Neural progenitor cell (in vitro differentiated cells): ENCODE measurements around the gene TMEM121. TPM values are rescaled to one million over a fixed set of nuclear protein-coding genes. Genes with fewer than 3 reads are reported as not detected.
"Not testable (repeated sequence)": the region's sequence is repeated elsewhere in the genome, so short reads cannot be mapped to it uniquely, and the experiment has no call there.

ENCODE experiments used
- DNase-seq: peaks from one replicate; pipeline ENCODE4 v3.0.0-alpha.2; 2016; ENCODE audit warnings: low spot score
- H2AFZ ChIP-seq: fragments of 200-600 bp; sonication (generic); replicated peaks from 2 replicates; pipeline ENCODE4 v1.6.1; 2016; ENCODE audit warnings: antibody characterized with exemption
- H3F3A ChIP-seq: fragments of 200-600 bp; sonication (generic); 2 replicates; pipeline ENCODE4 v1.6.1; 2016; ENCODE audit warnings: antibody characterized with exemption, low read depth
- H3K27ac ChIP-seq: fragments of 200-600 bp; sonication (generic); 2 replicates; pipeline ENCODE4 v1.5.1; 2016; ENCODE audit warnings: mild to moderate bottlenecking
- H3K27me3 ChIP-seq: fragments of 200-600 bp; sonication (generic); 2 replicates; pipeline ENCODE4 v1.6.1; 2016; ENCODE audit warnings: mild to moderate bottlenecking, moderate library complexity
- H3K36me3 ChIP-seq: fragments of 200-600 bp; sonication (generic); 2 replicates; pipeline ENCODE4 v1.5.1; 2016
- H3K4me1 ChIP-seq: fragments of 200-600 bp; sonication (generic); 2 replicates; pipeline ENCODE4 v1.6.1; 2016; ENCODE audit warnings: mixed run types
- H3K4me2 ChIP-seq: fragments of 200-600 bp; sonication (generic); 2 replicates; pipeline ENCODE4 v1.6.1; 2016
- H3K4me3 ChIP-seq: fragments of 200-600 bp; sonication (generic); 2 replicates; pipeline ENCODE4 v1.5.1; 2016
- H3K79me2 ChIP-seq: fragments of 200-600 bp; sonication (generic); 2 replicates; pipeline ENCODE4 v1.6.1; 2016; ENCODE audit warnings: low read depth
- H3K9ac ChIP-seq: fragments of 200-600 bp; sonication (generic); 2 replicates; pipeline ENCODE4 v1.6.1; 2016
- H3K9me3 ChIP-seq: fragments of 200-600 bp; sonication (generic); 2 replicates; pipeline ENCODE4 v1.5.1; 2016; ENCODE audit warnings: low read depth
- H4K20me1 ChIP-seq: fragments of 200-600 bp; sonication (generic); 2 replicates; pipeline ENCODE4 v1.6.1; 2016; ENCODE audit warnings: low read depth
- H3K27ac Mint-ChIP-seq: 3 replicates; pipeline ENCODE4 v1.8.0; 2021; ENCODE audit warnings: mixed read lengths
- H3K27me3 Mint-ChIP-seq: 2 replicates; pipeline ENCODE4 v1.8.0; 2022; ENCODE audit warnings: low read depth, mild to moderate bottlenecking, inconsistent platforms, moderate library complexity, mixed read lengths; ENCODE audit not compliant: insufficient read depth
- H3K36me3 Mint-ChIP-seq: 3 replicates; pipeline ENCODE4 v1.8.0; 2021; ENCODE audit warnings: mixed read lengths
- H3K4me1 Mint-ChIP-seq: 3 replicates; pipeline ENCODE4 v1.8.0; 2021; ENCODE audit warnings: mixed read lengths
- H3K4me3 Mint-ChIP-seq: 3 replicates; pipeline ENCODE4 v1.8.0; 2021; ENCODE audit warnings: mild to moderate bottlenecking, moderate library complexity, mixed read lengths
- H3K9me3 Mint-ChIP-seq: 3 replicates; pipeline ENCODE4 v1.8.0; 2020; ENCODE audit warnings: mixed read lengths
- EZH2 ChIP-seq: fragments of 200-600 bp; sonication (generic); IDR thresholded peaks from 2 replicates; pipeline ENCODE4 v1.6.1; 2017; ENCODE audit warnings: antibody characterized with exemption, mild to moderate bottlenecking, moderate library complexity
- EZH2phosphoT487 ChIP-seq: fragments of 200-600 bp; sonication (generic); IDR thresholded peaks from 2 replicates; pipeline ENCODE4 v1.6.1; 2017; ENCODE audit warnings: antibody characterized with exemption
- total RNA-seq: library from RNA; depleted of rRNA; stranded (reverse); fragments of >200 nt; gene quantifications from 2 replicates; pipeline ENCODE4 v1.2.3, GENCODE V29; 2015; ENCODE audit warnings: low replicate concordance
- TF ChIP-seq, protein P1 (sequence below): fragments of 200-600 bp; sonication (generic); IDR thresholded peaks from 2 replicates; pipeline ENCODE4 v1.5.1; 2017; ENCODE audit warnings: antibody characterized with exemption, mild to moderate bottlenecking

Gene TMEM121
- total RNA-seq, 1 donor from 2014 or later, result 0.90 TPM

DNA sequence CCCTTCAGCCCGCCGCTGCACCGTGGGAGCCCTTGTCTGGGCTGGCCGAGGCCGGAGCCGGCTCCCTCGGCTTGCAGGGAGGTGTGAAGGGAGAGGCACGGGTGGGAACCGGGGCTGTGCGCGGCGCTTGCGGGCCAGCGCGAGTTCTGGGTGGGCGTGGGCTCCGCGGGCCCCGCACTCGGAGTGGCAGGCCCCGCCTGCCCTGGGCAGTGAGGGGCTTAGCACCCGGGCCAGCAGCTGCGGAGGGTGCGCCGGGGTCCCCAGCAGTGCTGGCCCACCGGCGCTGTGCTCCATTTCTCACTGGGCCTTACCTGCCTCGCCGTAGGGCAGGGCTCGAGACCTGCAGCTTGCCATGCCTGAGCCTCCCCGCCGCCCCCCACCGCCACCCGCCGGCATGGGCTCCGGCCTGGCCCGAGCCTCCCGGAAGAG lies 21.4 kb downstream of the TMEM121 start:
- peaks cover 7% of the 10 kb centered on the region for H3K9me3 ChIP-seq
- peaks cover 14% of the 10 kb centered on the region for H3K9me3 Mint-ChIP-seq
- H3K4me3 Mint-ChIP-seq, result no peak overlapping the region

GRCh38 chr14:105549481-105549880 lies 23.1 kb downstream of the TMEM121 start:
- Histone ChIP-seq H3F3A (no peaks in the 10 kb centered on the region), H2AFZ (no peak overlapping the region), H3K79me2 (no peaks in the 10 kb centered on the region), H3K4me3 (no peak overlapping the region), H4K20me1 (no peaks in the 10 kb centered on the region), H3K36me3 (no peaks in the 10 kb centered on the region), H3K27ac (no peak overlapping the region), H3K4me2 (no peak overlapping the region), H3K9me3 (no peaks in the 10 kb centered on the region), H3K27me3 (no peaks in the 10 kb centered on the region), H3K4me1 (no peaks in the 10 kb centered on the region), H3K9ac (no peak overlapping the region)
- no peak overlapping the region for H3K27ac Mint-ChIP-seq
- H3K4me3 Mint-ChIP-seq, result no peak overlapping the region
- no peaks in the 10 kb centered on the region for H3K36me3 Mint-ChIP-seq
- TF ChIP-seq, protein P1, sequence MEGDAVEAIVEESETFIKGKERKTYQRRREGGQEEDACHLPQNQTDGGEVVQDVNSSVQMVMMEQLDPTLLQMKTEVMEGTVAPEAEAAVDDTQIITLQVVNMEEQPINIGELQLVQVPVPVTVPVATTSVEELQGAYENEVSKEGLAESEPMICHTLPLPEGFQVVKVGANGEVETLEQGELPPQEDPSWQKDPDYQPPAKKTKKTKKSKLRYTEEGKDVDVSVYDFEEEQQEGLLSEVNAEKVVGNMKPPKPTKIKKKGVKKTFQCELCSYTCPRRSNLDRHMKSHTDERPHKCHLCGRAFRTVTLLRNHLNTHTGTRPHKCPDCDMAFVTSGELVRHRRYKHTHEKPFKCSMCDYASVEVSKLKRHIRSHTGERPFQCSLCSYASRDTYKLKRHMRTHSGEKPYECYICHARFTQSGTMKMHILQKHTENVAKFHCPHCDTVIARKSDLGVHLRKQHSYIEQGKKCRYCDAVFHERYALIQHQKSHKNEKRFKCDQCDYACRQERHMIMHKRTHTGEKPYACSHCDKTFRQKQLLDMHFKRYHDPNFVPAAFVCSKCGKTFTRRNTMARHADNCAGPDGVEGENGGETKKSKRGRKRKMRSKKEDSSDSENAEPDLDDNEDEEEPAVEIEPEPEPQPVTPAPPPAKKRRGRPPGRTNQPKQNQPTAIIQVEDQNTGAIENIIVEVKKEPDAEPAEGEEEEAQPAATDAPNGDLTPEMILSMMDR, result no peak
- TF ChIP-seq EZH2 (no peak), EZH2phosphoT487 (no peak)
- peaks cover 16% of the 10 kb centered on the region for H3K9me3 Mint-ChIP-seq
- H3K4me1 Mint-ChIP-seq, result no peaks in the 10 kb centered on the region
- H3K27me3 Mint-ChIP-seq, result peaks cover 27% of the 10 kb centered on the region
- no peak for DNase-seq

More for the DNA sequence above, 21.4 kb downstream of the TMEM121 start:
- no peak overlapping the region for H3K27ac ChIP-seq
- H3K36me3 ChIP-seq, result no peaks in the 10 kb centered on the region
- H3K27me3 ChIP-seq, result no peaks in the 10 kb centered on the region
- H2AFZ ChIP-seq, result no peak overlapping the region
- H3K27ac Mint-ChIP-seq, result no peak overlapping the region
- no peaks in the 10 kb centered on the region for H4K20me1 ChIP-seq
- no peaks in the 10 kb centered on the region for H3K79me2 ChIP-seq
- H3K4me1 ChIP-seq, result no peaks in the 10 kb centered on the region
- DNase-seq, result no peak
- H3F3A ChIP-seq, result no peaks in the 10 kb centered on the region
- H3K9ac ChIP-seq, result no peak overlapping the region
- TF ChIP-seq EZH2phosphoT487, result no peak
- no peak for TF ChIP-seq EZH2
- TF ChIP-seq, protein P1, result no peak
- peaks cover 17% of the 10 kb centered on the region for H3K27me3 Mint-ChIP-seq
- H3K36me3 Mint-ChIP-seq, result no peaks in the 10 kb centered on the region
- H3K4me1 Mint-ChIP-seq, result no peaks in the 10 kb centered on the region
- H3K4me3 ChIP-seq, result no peak overlapping the region
- H3K4me2 ChIP-seq, result no peak overlapping the region

GRCh38 chr14:105554022-105554421 lies 27.6 kb downstream of the TMEM121 start:
- Histone ChIP-seq H4K20me1 (no peaks in the 10 kb centered on the region), H3K4me1 (no peaks in the 10 kb centered on the region), H3K27me3 (no peaks in the 10 kb centered on the region), H2AFZ (no peak overlapping the region), H3K9me3 (no peaks in the 10 kb centered on the region), H3K9ac (no peak overlapping the region), H3F3A (no peaks in the 10 kb centered on the region), H3K27ac (no peak overlapping the region), H3K4me2 (no peak overlapping the region), H3K79me2 (no peaks in the 10 kb centered on the region), H3K4me3 (no peak overlapping the region), H3K36me3 (no peaks in the 10 kb centered on the region)
- Mint-ChIP-seq H3K27me3 (peaks cover 35% of the 10 kb centered on the region), H3K4me1 (no peaks in the 10 kb centered on the region), H3K9me3 (peaks cover 10% of the 10 kb centered on the region), H3K36me3 (no peaks in the 10 kb centered on the region), H3K27ac (no peak overlapping the region), H3K4me3 (no peak overlapping the region)
- no peak for DNase-seq
- no peak for TF ChIP-seq EZH2

GRCh38 chr14:105554523-105554922 lies 28.1 kb downstream of the TMEM121 start:
- Histone ChIP-seq H3K4me1 (no peaks in the 10 kb centered on the region), H3K4me2 (no peak overlapping the region), H3K9ac (no peak overlapping the region), H3K9me3 (no peaks in the 10 kb centered on the region), H3K27ac (no peak overlapping the region), H3K36me3 (no peaks in the 10 kb centered on the region), H3K27me3 (no peaks in the 10 kb centered on the region), H2AFZ (no peak overlapping the region), H3K79me2 (no peaks in the 10 kb centered on the region), H4K20me1 (no peaks in the 10 kb centered on the region), H3K4me3 (no peak overlapping the region), H3F3A (no peaks in the 10 kb centered on the region)
- no peak for DNase-seq
- H3K27me3 Mint-ChIP-seq, result peaks cover 35% of the 10 kb centered on the region
- TF ChIP-seq, protein P1, result no peak
- no peak for TF ChIP-seq EZH2
- no peak for TF ChIP-seq EZH2phosphoT487
- H3K4me1 Mint-ChIP-seq, result no peaks in the 10 kb centered on the region
- H3K9me3 Mint-ChIP-seq, result peaks cover 6% of the 10 kb centered on the region
- no peak overlapping the region for H3K27ac Mint-ChIP-seq
- no peaks in the 10 kb centered on the region for H3K36me3 Mint-ChIP-seq
- no peak overlapping the region for H3K4me3 Mint-ChIP-seq

- not testable (repeated sequence) for H2AFZ ChIP-seq, H3K27ac Mint-ChIP-seq, H3K79me2 ChIP-seq, H3K36me3 Mint-ChIP-seq, H3K9me3 Mint-ChIP-seq, H3K27ac ChIP-seq, H3K4me1 ChIP-seq, H3F3A ChIP-seq, H3K27me3 ChIP-seq, H3K9me3 ChIP-seq, H3K4me3 ChIP-seq, H3K4me2 ChIP-seq, DNase-seq, H3K4me3 Mint-ChIP-seq, H3K36me3 ChIP-seq, H3K9ac ChIP-seq, H4K20me1 ChIP-seq, H3K4me1 Mint-ChIP-seq
- H3K27me3 Mint-ChIP-seq, result peaks cover 20% of the 10 kb centered on the region
These were observed 31.3 kb downstream of the TMEM121 start for GRCh38 chr14:105557671-105558070.

GRCh38 chr14:105558449-105559154 lies 32.2 kb downstream of the TMEM121 start:
- H3K27ac ChIP-seq, H3K36me3 Mint-ChIP-seq, H3K4me1 ChIP-seq, H2AFZ ChIP-seq, H3K27me3 ChIP-seq, H3K79me2 ChIP-seq, DNase-seq, H3K4me3 Mint-ChIP-seq, H3K9ac ChIP-seq, H3K4me3 ChIP-seq, H3K9me3 ChIP-seq, H4K20me1 ChIP-seq, H3K27ac Mint-ChIP-seq, H3K4me2 ChIP-seq, H3F3A ChIP-seq, H3K36me3 ChIP-seq, H3K4me1 Mint-ChIP-seq: not testable (repeated sequence)
- Mint-ChIP-seq H3K9me3 (peaks cover 12% of the 10 kb centered on the region), H3K27me3 (peaks cover 14% of the 10 kb centered on the region)
